GM12874 (cell line): ENCODE measurements around the gene CFAP74.

Experiments used
- TF ChIP-seq, protein P1 (sequence below): IDR thresholded peaks from 2 replicates; pipeline ENCODE4 v1.5.1; 2011; ENCODE audit warnings: low read depth, mild to moderate bottlenecking, control low read depth, low read length, moderate library complexity; ENCODE audit not compliant: insufficient read depth

CFAP74 gene

DNA sequence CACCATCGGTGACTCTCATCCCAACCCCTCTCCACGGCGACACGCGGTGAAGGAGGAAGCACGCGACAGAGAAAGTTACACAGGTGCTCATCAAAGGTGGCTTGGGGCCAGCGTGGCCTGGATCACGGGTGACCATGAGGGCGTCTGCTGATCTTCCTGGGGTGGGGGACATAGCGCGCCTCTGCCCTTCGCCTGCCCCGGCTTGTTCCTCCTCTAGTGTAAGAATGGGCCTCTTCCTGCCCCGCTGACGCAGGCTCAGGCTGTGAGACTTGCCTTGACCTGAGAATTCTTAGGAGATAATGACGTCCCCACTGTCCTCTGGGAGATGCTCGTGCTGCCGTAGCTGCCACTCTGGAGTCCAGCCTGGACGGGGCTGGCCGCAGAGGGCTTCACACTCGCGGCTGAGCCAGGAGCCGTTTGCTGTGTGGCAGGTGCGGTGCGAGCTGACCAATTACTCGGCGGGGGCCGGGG lies 45.5 kb downstream of the CFAP74 start:
- TF ChIP-seq, protein P1, sequence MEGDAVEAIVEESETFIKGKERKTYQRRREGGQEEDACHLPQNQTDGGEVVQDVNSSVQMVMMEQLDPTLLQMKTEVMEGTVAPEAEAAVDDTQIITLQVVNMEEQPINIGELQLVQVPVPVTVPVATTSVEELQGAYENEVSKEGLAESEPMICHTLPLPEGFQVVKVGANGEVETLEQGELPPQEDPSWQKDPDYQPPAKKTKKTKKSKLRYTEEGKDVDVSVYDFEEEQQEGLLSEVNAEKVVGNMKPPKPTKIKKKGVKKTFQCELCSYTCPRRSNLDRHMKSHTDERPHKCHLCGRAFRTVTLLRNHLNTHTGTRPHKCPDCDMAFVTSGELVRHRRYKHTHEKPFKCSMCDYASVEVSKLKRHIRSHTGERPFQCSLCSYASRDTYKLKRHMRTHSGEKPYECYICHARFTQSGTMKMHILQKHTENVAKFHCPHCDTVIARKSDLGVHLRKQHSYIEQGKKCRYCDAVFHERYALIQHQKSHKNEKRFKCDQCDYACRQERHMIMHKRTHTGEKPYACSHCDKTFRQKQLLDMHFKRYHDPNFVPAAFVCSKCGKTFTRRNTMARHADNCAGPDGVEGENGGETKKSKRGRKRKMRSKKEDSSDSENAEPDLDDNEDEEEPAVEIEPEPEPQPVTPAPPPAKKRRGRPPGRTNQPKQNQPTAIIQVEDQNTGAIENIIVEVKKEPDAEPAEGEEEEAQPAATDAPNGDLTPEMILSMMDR = no peak

DNA sequence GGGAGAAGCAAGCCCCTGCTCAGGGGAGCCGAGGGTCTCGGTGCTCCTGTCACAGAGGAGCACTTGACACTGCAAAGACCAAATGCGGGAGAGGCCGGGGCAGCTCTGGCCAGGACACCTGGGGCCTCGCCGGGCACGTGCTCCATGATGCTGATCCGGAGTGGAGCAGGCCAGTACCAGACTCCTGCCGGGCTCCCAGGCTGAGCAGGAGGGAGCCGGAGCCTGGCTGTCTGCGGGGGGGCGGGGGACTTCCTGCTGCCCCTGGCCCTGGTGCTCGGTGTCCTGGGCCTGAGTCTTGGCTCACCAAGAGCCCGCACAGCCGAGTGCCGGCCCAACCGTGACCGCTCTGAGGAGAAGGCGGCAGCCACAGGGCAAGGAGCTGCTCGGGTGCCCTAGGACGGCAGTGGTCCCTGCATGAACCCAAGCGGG lies 46.0 kb downstream of the CFAP74 start:
- TF ChIP-seq, protein P1 = no peak

DNA sequence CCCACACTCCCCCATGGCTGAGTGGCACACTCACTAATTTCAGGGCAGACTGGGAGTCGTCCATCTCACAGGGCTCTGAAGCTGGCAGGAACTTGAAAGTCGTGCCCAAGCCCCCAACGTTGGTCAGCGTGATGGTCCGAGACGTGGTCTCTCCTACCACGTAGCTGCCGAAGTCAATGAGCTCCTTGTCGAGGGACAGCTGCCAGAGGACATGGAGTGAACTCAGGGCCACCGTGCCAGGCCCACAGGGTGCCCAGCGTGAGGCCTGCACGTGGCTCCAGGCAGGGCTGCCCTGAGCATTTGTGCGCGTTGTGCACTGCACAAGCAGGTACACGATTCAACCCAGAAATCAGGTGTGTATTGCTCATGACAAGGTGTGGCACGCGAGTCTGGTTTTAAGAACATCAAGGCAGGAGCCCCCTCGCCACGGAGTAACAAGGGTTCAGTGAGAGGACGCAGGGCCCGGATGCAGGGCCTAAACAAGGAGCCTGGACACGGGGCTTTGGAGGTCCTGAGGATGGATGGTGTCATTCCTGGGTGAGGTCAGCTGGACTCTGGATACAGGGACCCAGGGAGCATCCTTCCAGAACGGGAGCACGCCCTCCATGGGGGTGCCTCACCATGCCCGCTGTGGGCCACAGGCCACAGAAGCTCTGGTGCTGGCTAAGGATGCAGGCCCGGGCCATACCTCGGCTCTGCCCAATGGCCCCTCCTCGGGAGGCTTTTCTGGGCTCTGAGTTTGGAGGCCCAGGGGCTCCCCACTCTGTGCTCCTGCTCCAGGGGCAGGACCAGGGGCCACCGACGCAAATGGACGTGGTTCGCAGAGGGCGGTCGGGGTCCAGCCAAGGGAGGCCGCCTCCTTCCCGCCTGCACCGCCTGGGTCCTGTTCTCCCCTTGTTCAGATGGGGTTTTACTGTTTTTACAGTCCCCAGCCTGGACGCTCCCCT lies 46.7 kb downstream of the CFAP74 start:
- TF ChIP-seq, protein P1 = no peak

GRCh38 chr1:1956101-1956500 lies 47.5 kb downstream of the CFAP74 start:
- TF ChIP-seq, protein P1 = no peak

DNA sequence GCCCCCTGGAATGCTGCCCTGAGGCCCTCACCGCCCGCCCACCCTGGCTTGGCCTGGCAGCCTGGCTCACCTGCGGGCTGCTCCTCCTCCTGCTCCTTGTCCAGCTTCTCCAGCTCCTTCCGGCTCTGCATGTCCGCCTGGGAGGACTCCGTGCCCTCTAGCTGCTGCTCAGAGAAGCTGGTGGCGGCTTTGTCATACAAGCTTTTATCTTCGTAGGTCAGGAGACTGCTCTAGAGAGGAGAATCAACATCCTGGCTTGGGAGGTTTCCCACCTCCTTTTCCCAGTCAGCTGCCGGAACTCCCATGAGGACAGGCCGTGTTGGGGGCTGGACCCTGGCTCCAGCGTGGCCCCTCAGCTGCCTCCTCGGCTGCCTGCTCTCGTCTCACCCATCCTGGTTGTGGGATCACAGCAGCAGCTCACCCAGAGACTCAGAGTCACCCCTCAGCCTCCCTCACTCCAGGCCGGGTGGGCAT lies 47.9 kb downstream of the CFAP74 start:
- TF ChIP-seq, protein P1 = no peak

GRCh38 chr1:1954831-1955441 lies 48.6 kb downstream of the CFAP74 start:
- TF ChIP-seq, protein P1 = peak; percentile 29; the same call in 1 of the 2 replicates

DNA sequence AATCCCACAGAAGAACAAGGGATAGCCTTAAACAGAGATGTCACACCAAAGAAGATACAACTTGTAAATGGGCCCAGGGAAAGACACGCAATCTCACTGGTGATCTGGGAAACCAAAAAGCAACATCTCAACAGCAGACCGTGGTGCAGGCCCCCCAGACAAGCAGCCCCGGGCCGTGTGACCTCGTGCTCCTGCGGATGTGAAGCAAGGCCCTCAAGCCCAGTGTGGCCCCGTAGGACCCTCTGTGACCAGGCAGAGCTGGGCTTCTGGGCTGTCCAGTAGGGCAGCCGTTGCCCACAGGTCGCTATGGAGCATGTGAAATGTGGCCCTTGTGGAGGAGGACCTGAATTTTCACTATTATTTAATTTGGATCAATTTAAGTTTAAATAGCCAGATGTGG lies 49.6 kb downstream of the CFAP74 start:
- TF ChIP-seq, protein P1 = no peak
